Measurements from ENCODE around the gene TLR8. TPM values are rescaled to one million over a fixed set of nuclear protein-coding genes. Genes with fewer than 3 reads are reported as not detected.
A peak's percentile ranks its signal among the peaks of the same experiment; 100 is the strongest.

Gene TLR8
- total RNA-seq, 1 donor from 2014 or later, result 0.53 TPM

- TF ChIP-seq CTCF (IDR thresholded peaks at IDR 0.05), result no peak
- intact Hi-C loops (cut with DNase I), result no loop called here
Measured at GRCh38 chrX:12891915-12892506, 14.4 kb upstream of the TLR8 start.

DNA sequence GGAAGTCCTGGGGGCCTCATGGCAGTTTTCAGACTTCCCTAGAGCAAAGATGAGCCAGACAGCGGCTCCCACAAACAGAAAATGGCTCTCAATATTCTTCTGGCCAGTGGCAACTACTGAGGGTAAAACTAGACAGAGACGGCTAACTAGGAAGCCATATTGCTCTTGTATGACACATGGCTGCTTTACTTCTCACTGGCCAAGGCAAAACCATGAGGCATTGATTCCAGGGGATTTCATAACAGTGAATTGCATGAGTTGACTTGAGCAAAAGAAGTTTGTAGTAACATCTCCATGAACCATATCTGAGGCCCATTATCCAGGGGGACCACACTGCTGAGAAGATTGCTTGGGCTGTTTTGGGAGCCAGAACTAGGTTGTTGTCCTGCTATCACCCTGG is 13.7 kb upstream of the TLR8 start:
- Histone ChIP-seq H3K27me3 (no peaks in the 10 kb centered on the region), H3K27ac (no peak overlapping the region), H3K4me3 (no peak overlapping the region), H3K4me1 (no peaks in the 10 kb centered on the region), H3K9me3 (no peaks in the 10 kb centered on the region), H3K36me3 (no peaks in the 10 kb centered on the region)
- intact Hi-C loops (cut with DNase I), result no loop called here
- TF ChIP-seq CTCF (IDR thresholded peaks at IDR 0.05), result no peak
- DNase-seq (ENCODE audit: low spot score in 2 of 2), result no peak

More at GRCh38 chrX:12891915-12892506, 14.4 kb upstream of the TLR8 start:
- H3K4me1 ChIP-seq, result no peaks in the 10 kb centered on the region
- no peak overlapping the region for H3K27ac ChIP-seq
- H3K27me3 ChIP-seq, result no peaks in the 10 kb centered on the region
- no peak overlapping the region for H3K4me3 ChIP-seq
- DNase-seq (ENCODE audit: low spot score in 2 of 2), result no peak
- no peaks in the 10 kb centered on the region for H3K36me3 ChIP-seq
- H3K9me3 ChIP-seq, result no peaks in the 10 kb centered on the region

DNA sequence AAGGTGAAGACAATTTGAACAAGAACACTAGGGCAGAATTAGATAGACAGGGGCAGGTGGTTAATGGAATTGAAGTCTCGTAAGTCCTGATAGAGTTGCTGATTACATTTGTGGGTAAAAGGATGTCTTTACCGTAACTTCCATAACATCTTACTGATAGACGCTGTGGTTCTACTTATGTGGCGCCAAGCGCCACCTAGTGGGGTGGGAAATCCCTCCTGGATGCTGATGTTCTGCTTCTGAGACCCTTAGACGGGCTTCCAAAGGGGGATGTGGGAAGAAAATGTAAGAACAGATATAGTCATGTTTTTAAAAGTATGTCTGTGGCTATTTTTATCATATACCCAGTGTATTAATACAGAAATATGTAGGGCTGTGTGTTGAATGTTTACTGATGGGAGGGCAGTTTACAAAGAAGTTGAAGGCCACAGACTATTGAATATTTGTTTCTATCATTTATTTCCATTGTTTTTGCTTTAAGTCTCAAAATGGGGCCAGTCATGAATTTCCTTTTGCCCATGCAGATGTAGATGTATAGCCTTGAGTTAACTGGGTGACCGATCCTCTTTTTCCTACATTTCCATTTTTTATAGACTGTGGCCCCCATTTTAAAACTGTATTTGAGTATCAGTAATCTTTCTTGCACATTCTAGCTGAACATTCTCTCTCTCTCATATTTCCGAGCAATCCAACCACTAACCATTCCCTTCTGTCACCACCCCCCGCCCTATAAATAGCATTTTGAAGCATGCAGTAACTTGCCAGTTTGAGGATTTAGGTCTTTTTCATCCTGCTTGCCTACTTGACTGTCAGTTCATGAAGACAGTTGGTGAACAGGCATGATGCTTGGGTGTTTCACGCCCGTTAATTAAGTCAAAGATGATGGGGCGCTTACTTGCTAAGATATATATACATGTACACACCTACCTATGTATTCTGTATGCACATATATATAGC is 12.1 kb upstream of the TLR8 start:
- Histone ChIP-seq H3K27me3 (no peaks in the 10 kb centered on the region), H3K27ac (no peak overlapping the region), H3K4me3 (no peak overlapping the region), H3K9me3 (no peaks in the 10 kb centered on the region), H3K36me3 (no peaks in the 10 kb centered on the region), H3K4me1 (no peaks in the 10 kb centered on the region)
- peak; percentile 19 to 41 (median 27) for TF ChIP-seq CTCF (IDR thresholded peaks at IDR 0.05)
- no peak for DNase-seq (ENCODE audit: low spot score in 2 of 2)
- intact Hi-C loops (cut with DNase I), result no loop called here

GRCh38 chrX:12895866-12896265 is 10.6 kb upstream of the TLR8 start:
- intact Hi-C loops (cut with DNase I), result no loop called here
- H3K36me3 ChIP-seq, result no peaks in the 10 kb centered on the region
- H3K4me1 ChIP-seq, result no peaks in the 10 kb centered on the region
- no peaks in the 10 kb centered on the region for H3K9me3 ChIP-seq
- no peak overlapping the region for H3K4me3 ChIP-seq
- no peak for DNase-seq (ENCODE audit: low spot score in 2 of 2)
- H3K27me3 ChIP-seq, result no peaks in the 10 kb centered on the region
- no peak for TF ChIP-seq CTCF (IDR thresholded peaks at IDR 0.05)
- no peak overlapping the region for H3K27ac ChIP-seq

- intact Hi-C loops (cut with DNase I), result no loop called here
- H3K27ac ChIP-seq, result no peak overlapping the region
- DNase-seq (ENCODE audit: low spot score in 2 of 2), result no peak
- no peaks in the 10 kb centered on the region for H3K27me3 ChIP-seq
- H3K36me3 ChIP-seq, result no peaks in the 10 kb centered on the region
- no peak overlapping the region for H3K4me3 ChIP-seq
- H3K4me1 ChIP-seq, result no peaks in the 10 kb centered on the region
- no peak for TF ChIP-seq CTCF (IDR thresholded peaks at IDR 0.05)
- H3K9me3 ChIP-seq, result no peaks in the 10 kb centered on the region
Measured at GRCh38 chrX:12896935-12897334, 9.5 kb upstream of the TLR8 start.

Data from ascending aorta (tissue), 2 donors.